HG03196 (cell line): Measurements from ENCODE around the gene DNAJC5.
A peak's percentile ranks its signal among the peaks of the same experiment; 100 is the strongest.
"Not testable (repeated sequence)": the region's sequence is repeated elsewhere in the genome, so short reads cannot be mapped to it uniquely, and the experiment has no call there.

Source experiments
- ATAC-seq: cut with Tn5 transposase; IDR thresholded peaks from one replicate; pipeline ENCODE4 v1.9.1; 2021; ENCODE audit not compliant: unreplicated experiment

Gene DNAJC5

GRCh38 chr20:63952769-63953168 is 57.8 kb downstream of the DNAJC5 start:
- no peak for ATAC-seq

- no peak for ATAC-seq
These were observed 59.0 kb downstream of the DNAJC5 start for GRCh38 chr20:63953764-63954429.

- ATAC-seq: peak; percentile 33
These were observed 60.4 kb downstream of the DNAJC5 start for GRCh38 chr20:63955281-63955826.

- peak; percentile 48 for ATAC-seq
These were observed 61.1 kb downstream of the DNAJC5 start, which contains the start of gene UCKL1 for GRCh38 chr20:63955827-63956663. TSS of gene UCKL1 (minus strand) at chr20:63956416. CDS start at chr20:63956372, 44 bp downstream.

- peak; percentile 1 for ATAC-seq
These were observed 61.7 kb downstream of the DNAJC5 start for GRCh38 chr20:63956664-63957003.

GRCh38 chr20:63957004-63957689 is 62.2 kb downstream of the DNAJC5 start:
- no peak for ATAC-seq

GRCh38 chr20:63957690-63958441 is 62.9 kb downstream of the DNAJC5 start:
- no peak for ATAC-seq

GRCh38 chr20:63958471-63958870 is 63.5 kb downstream of the DNAJC5 start:
- no peak for ATAC-seq

- no peak for ATAC-seq
These were observed 64.2 kb downstream of the DNAJC5 start for GRCh38 chr20:63958964-63959698.

- no peak for ATAC-seq
These were observed 64.8 kb downstream of the DNAJC5 start for GRCh38 chr20:63959699-63960075.

- not testable (repeated sequence) for ATAC-seq
These were observed 66.0 kb downstream of the DNAJC5 start for GRCh38 chr20:63960654-63961621.

- no peak for ATAC-seq
These were observed 66.9 kb downstream of the DNAJC5 start for GRCh38 chr20:63961664-63962425.

GRCh38 chr20:63962426-63963347 is 67.8 kb downstream of the DNAJC5 start:
- ATAC-seq: no peak

- ATAC-seq: no peak
These were observed 68.4 kb downstream of the DNAJC5 start for GRCh38 chr20:63963348-63963741.

- no peak for ATAC-seq
These were observed 68.9 kb downstream of the DNAJC5 start for GRCh38 chr20:63963784-63964301.

- ATAC-seq: no peak
These were observed 69.5 kb downstream of the DNAJC5 start for GRCh38 chr20:63964412-63964811.
